Activated T-helper 2 cell treated with anti-CD3 and anti-CD28 coated beads, Interferon-gamma antibody, Interleukin-2, Interleukin-4, amounts not matched to agents 10 μg/mL and 5 μg/mL and 100 μg/mL, durations not matched to agents 14 hours and 24 hours and 36 hours (primary cell): Measurements from ENCODE around the gene RAB44. TPM values are rescaled to one million over a fixed set of nuclear protein-coding genes. Genes with fewer than 3 reads are reported as not detected.

Source experiments
- DNase-seq: peaks from one replicate; pipeline ENCODE4 v3.0.0; 2021; ENCODE audit warnings: low spot score
- H3K27ac Mint-ChIP-seq: one replicate; pipeline ENCODE4 v1.8.0; 2021; ENCODE audit warnings: mixed read lengths
- H3K27me3 Mint-ChIP-seq: one replicate; pipeline ENCODE4 v1.8.0; 2021; ENCODE audit warnings: low read depth, mixed read lengths
- H3K36me3 Mint-ChIP-seq: one replicate; pipeline ENCODE4 v1.8.0; 2021; ENCODE audit warnings: low read depth, mixed read lengths
- H3K4me1 Mint-ChIP-seq: one replicate; pipeline ENCODE4 v1.8.0; 2021; ENCODE audit warnings: low read depth, mixed read lengths
- H3K4me3 Mint-ChIP-seq: one replicate; pipeline ENCODE4 v1.8.0; 2021; ENCODE audit warnings: low read depth, mild to moderate bottlenecking, moderate library complexity, mixed read lengths
- H3K9me3 Mint-ChIP-seq: one replicate; pipeline ENCODE4 v1.8.0; 2021; ENCODE audit warnings: mixed read lengths
- intact Hi-C: fragments of 100-400 bp; cut with micrococcal nuclease; formaldehyde crosslinking; loops from one replicate; pipeline ENCODE4 v1.15.1; 2023
- total RNA-seq: library from RNA; stranded (reverse); gene quantifications from 2 replicates; pipeline ENCODE4 v1.2.3, GENCODE V29; 2022

The RAB44 gene
- total RNA-seq, 1 donor from 2014 or later = not detected

DNA sequence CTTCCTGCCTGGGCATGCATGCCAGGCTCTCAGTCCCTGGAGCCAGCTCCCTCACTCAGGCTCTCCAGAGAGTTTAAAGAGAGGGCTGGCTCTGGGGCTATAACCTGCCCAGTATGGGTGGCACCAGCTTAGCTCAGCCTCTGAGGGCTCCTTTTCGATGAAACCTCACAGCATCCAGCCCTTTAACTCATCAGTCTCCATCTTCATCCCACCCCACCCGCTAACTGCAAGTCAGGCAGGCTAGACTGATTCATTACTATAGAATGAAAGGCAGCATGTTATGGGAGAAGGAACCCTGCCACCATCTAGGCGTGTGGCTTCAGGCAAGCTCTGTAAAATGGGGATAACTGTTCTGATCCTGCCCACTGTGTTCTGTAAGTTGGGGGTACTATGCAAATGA lies 53.5 kb downstream of the RAB44 start:
- no peaks in the 10 kb centered on the region for H3K36me3 Mint-ChIP-seq
- intact Hi-C loops = no loop called here
- peaks cover 11% of the 10 kb centered on the region for H3K9me3 Mint-ChIP-seq
- peaks cover 4% of the 10 kb centered on the region for H3K27me3 Mint-ChIP-seq
- no peak for DNase-seq
- H3K4me3 Mint-ChIP-seq = no peak overlapping the region
- H3K4me1 Mint-ChIP-seq = peaks cover 38% of the 10 kb centered on the region
- H3K27ac Mint-ChIP-seq = no peak overlapping the region

GRCh38 chr6:36751833-36752186 lies 54.2 kb downstream of the RAB44 start:
- DNase-seq = no peak
- no peak overlapping the region for H3K4me3 Mint-ChIP-seq
- H3K27ac Mint-ChIP-seq = no peak overlapping the region
- peaks cover 45% of the 10 kb centered on the region for H3K4me1 Mint-ChIP-seq
- peaks cover 11% of the 10 kb centered on the region for H3K9me3 Mint-ChIP-seq
- peaks cover under 1% of the 10 kb centered on the region for H3K27me3 Mint-ChIP-seq
- intact Hi-C loops = no loop called here
- no peaks in the 10 kb centered on the region for H3K36me3 Mint-ChIP-seq

DNA sequence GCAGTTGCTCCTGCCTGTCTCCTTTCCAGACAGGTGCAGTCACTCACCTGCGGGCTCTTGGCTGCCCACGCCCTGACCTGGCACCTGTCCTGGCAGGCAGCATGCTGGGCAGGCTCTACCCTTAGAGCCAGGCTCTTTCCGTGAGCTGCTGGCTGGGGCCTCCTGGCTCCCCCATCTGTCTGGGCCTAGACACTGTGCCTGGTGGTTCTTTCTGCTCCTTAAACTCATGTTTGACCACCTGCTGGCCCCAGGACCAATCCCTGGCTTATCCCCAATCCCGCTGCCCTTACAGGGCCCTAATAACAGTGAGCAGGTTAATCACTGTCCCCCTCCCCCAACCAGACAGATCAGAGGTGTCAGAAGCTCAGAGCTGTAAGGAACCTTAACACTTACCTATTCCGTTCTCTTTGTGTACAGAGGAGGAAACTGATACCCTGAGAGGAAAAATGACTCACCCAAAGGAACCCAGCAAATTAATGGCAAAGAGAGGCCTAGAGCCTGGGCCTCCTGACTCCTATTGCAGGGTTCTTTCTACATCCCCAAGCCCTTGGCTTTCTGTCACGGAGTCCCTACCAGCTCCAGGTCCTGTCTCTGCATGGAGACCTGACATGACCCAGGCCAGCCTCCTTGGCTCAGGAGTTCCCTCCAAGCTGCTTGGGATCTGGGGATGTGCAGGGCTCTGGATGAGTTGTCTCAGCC lies 54.7 kb downstream of the RAB44 start:
- no peaks in the 10 kb centered on the region for H3K36me3 Mint-ChIP-seq
- H3K9me3 Mint-ChIP-seq = peaks cover 11% of the 10 kb centered on the region
- no peak for DNase-seq
- H3K4me1 Mint-ChIP-seq = peaks cover 50% of the 10 kb centered on the region
- no peaks in the 10 kb centered on the region for H3K27me3 Mint-ChIP-seq
- peak overlapping the region; percentile 72 for H3K27ac Mint-ChIP-seq
- H3K4me3 Mint-ChIP-seq = no peak overlapping the region
- intact Hi-C loops = no loop called here

DNA sequence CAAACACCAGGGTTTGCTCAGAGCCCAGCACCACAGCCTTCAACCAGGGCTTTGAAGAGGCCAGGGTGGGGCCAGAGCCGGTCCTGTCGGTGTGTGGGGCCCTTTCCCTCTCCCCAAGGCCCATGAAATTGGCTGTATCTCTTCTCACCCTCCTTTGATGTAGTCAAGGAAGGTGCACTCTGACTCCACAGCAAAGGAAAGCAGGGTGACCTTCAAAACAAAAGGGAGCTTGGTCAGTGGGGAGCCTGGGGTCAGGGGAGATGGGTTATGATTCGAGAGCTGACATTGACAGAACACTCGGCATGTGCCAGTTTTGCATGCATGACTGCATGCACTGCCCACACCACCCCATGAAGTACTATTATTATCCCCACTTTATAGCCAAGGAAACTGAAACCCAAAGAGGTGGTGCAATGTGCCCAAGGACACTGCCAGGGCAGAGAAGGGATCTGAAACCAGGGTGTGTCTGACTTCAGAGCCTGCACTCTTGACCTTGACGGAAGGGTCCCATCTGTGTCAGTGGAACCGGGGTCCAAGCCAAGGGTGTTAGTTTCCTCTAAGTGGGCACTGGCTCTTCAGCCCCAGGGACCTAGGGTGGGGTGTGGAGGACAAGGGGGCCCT lies 55.4 kb downstream of the RAB44 start:
- peak overlapping the region; percentile 34 for H3K27ac Mint-ChIP-seq

GRCh38 chr6:36753671-36754405 lies 56.2 kb downstream of the RAB44 start:
- Mint-ChIP-seq H3K36me3 (no peaks in the 10 kb centered on the region), H3K27me3 (no peaks in the 10 kb centered on the region), H3K4me3 (no peak overlapping the region), H3K4me1 (peaks cover 59% of the 10 kb centered on the region), H3K27ac (no peak overlapping the region), H3K9me3 (peaks cover 7% of the 10 kb centered on the region)
- intact Hi-C loops = loop anchor here (2.0 kb wide), 3 partner anchors 19 to 73 kb away; no protein-coding TSS in a partner anchor
- no peak for DNase-seq

More for the DNA sequence above, 55.4 kb downstream of the RAB44 start:
- peaks cover 11% of the 10 kb centered on the region for H3K9me3 Mint-ChIP-seq
- no peak for DNase-seq
- intact Hi-C loops = no loop called here
- H3K36me3 Mint-ChIP-seq = no peaks in the 10 kb centered on the region
- peaks cover 54% of the 10 kb centered on the region for H3K4me1 Mint-ChIP-seq
- no peak overlapping the region for H3K4me3 Mint-ChIP-seq
- no peaks in the 10 kb centered on the region for H3K27me3 Mint-ChIP-seq

- H3K4me1 Mint-ChIP-seq = peaks cover 61% of the 10 kb centered on the region
- H3K27ac Mint-ChIP-seq = peak overlapping the region; percentile 78
- H3K4me3 Mint-ChIP-seq = no peak overlapping the region
- H3K27me3 Mint-ChIP-seq = no peaks in the 10 kb centered on the region
- no peaks in the 10 kb centered on the region for H3K9me3 Mint-ChIP-seq
- no peak for DNase-seq
- no peaks in the 10 kb centered on the region for H3K36me3 Mint-ChIP-seq
- intact Hi-C loops = loop anchor here (1.0 to 5.0 kb wide), 6 partner anchors 20 to 313 kb away; partner anchors contain the start of genes KCTD20, PXT1 and STK38
These were observed 57.2 kb downstream of the RAB44 start for GRCh38 chr6:36754582-36755434.

GRCh38 chr6:36755435-36756348 lies 58.1 kb downstream of the RAB44 start:
- H3K27me3 Mint-ChIP-seq = no peaks in the 10 kb centered on the region
- no peaks in the 10 kb centered on the region for H3K9me3 Mint-ChIP-seq
- H3K27ac Mint-ChIP-seq = peak overlapping the region; percentile 78
- peak overlapping the region; percentile 67 for H3K4me3 Mint-ChIP-seq
- intact Hi-C loops = loop anchor here (1.0 to 5.0 kb wide), 6 partner anchors 21 to 313 kb away; partner anchors contain the start of genes KCTD20, PXT1 and STK38
- no peaks in the 10 kb centered on the region for H3K36me3 Mint-ChIP-seq
- peak; percentile 75 for DNase-seq
- peaks cover 61% of the 10 kb centered on the region for H3K4me1 Mint-ChIP-seq

DNA sequence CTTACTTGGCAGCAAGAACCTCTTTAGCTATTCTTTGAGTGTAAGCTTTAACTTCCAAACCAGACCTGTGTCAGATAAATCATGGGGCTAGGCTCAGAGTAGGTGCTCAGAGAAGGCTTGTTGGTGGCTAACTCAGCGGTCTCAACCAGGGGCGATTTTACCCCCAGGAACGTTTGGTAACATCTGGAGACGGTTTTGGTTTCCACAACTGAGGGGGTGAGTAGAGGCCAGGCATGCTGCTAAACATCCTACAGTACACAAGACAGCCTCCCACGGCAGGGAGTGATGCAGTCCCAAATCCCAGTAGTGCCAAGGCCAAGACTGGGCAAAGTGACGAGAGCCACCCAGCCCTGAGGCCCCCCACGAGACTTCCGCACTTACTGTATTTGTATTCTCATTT lies 59.2 kb downstream of the RAB44 start:
- Mint-ChIP-seq H3K27ac (peak overlapping the region; percentile 61), H3K9me3 (no peaks in the 10 kb centered on the region), H3K4me1 (peaks cover 60% of the 10 kb centered on the region), H3K4me3 (peak overlapping the region; percentile 26), H3K36me3 (no peaks in the 10 kb centered on the region), H3K27me3 (no peaks in the 10 kb centered on the region)
- intact Hi-C loops = loop anchor here (5.0 kb wide), 2 partner anchors 209 to 314 kb away; partner anchors contain the start of genes KCTD20, PXT1 and STK38
- no peak for DNase-seq

- H3K27ac Mint-ChIP-seq = peak overlapping the region; percentile 1
- no peak for DNase-seq
- intact Hi-C loops = loop anchor here (5.0 kb wide), 2 partner anchors 210 to 315 kb away; partner anchors contain the start of genes KCTD20, PXT1 and STK38
- no peak overlapping the region for H3K4me3 Mint-ChIP-seq
- no peaks in the 10 kb centered on the region for H3K27me3 Mint-ChIP-seq
- H3K36me3 Mint-ChIP-seq = no peaks in the 10 kb centered on the region
- H3K9me3 Mint-ChIP-seq = no peaks in the 10 kb centered on the region
- H3K4me1 Mint-ChIP-seq = peaks cover 58% of the 10 kb centered on the region
These were observed 59.6 kb downstream of the RAB44 start for GRCh38 chr6:36757206-36757605.

DNA sequence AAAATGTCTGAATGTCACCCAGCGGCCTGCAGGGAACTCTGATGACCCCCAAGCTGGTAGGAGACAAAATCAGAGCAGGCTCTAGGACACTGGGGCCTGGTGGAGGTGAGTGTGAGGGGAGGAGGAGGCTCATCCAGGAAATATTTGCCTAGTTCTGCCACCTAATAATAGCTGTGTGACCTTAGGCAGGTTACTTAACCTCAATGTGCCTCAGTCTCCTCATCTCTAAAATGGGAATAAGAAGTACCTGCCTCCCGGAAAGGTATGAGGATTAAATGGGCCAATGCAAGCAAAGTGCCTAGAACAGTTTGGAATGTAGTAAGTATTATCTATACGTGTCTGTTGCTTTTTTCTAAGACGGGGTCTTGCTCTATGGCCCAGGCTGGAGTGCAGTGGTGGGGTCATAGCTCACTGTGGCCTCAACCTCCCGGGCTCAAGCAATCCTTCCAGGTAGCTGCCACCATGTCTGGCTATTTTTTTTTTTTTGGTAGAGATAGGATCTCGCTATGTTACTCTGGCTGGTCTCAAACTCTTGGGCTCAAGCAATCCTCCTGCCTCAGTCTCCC lies 60.4 kb downstream of the RAB44 start:
- Mint-ChIP-seq H3K4me3 (no peak overlapping the region), H3K27ac (no peak overlapping the region), H3K9me3 (no peaks in the 10 kb centered on the region), H3K4me1 (peaks cover 49% of the 10 kb centered on the region), H3K36me3 (no peaks in the 10 kb centered on the region), H3K27me3 (no peaks in the 10 kb centered on the region)
- intact Hi-C loops = loop anchor here (5.0 kb wide), 2 partner anchors 211 to 316 kb away; partner anchors contain the start of genes KCTD20, PXT1 and STK38
- DNase-seq = no peak

- Mint-ChIP-seq H3K4me1 (peaks cover 47% of the 10 kb centered on the region), H3K27me3 (no peaks in the 10 kb centered on the region), H3K27ac (no peak overlapping the region), H3K36me3 (no peaks in the 10 kb centered on the region), H3K4me3 (no peak overlapping the region), H3K9me3 (no peaks in the 10 kb centered on the region)
- no peak for DNase-seq
- intact Hi-C loops = loop anchor here (1.0 to 5.0 kb wide), 4 partner anchors 63 to 316 kb away; partner anchors contain the start of genes KCTD20, PXT1 and STK38
These were observed 61.0 kb downstream of the RAB44 start for GRCh38 chr6:36758516-36759147.
